ENCODE results near the gene PPP2R5C.

Gene PPP2R5C

DNA sequence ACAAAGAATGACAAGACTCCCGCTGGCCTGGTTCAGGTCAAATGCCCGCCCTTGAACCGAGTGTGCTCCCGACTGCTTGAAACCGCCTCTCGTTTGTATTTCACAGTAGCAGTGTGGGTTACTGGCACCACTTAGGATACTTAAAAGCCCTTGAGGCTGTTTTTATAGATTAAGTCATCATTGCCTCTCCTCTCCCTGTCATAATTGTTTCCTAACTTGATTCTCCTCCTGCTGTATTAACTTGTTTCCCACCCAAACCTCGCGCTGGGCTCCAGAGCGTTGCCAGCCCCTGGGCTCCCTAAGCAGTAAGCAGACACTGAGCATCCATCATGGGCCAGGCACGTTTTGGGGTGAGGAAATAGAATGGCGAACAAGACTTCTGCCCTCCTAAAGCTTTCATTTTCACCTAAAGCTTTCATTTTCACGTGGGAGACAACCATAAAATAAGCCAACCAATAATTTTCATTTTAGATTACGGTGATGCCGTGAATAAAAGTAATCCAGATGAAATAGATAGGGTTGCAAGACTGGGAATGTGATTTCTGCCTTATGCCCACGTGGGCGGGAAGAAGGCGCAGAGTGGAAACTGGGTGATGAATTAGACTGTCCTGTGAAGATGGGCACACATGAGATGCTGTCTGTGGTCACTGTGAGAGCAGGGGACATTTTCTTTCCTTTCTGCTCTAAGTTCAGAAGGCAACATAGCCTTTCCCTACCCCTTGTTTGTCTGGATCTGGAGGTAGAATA, 97.5 kb downstream of the PPP2R5C start:
- no peaks in the 10 kb centered on the region for H3K27me3 ChIP-seq (ENCODE audit: control insufficient read depth, insufficient read depth, low read length)
- no peak overlapping the region for H3K9ac ChIP-seq (ENCODE audit: low read length)
- no peaks in the 10 kb centered on the region for H3K36me3 ChIP-seq (ENCODE audit: control insufficient read depth, insufficient read depth, low read length)
- peaks cover 4% of the 10 kb centered on the region for H3K4me1 ChIP-seq (ENCODE audit: control insufficient read depth, insufficient read depth, low read length)
- H3K4me3 ChIP-seq (ENCODE audit: low read length) = no peak overlapping the region
- H3K9me3 ChIP-seq (ENCODE audit: control insufficient read depth, low read length) = no peaks in the 10 kb centered on the region

GRCh38 chr14:101859538-101859902, 98.0 kb downstream of the PPP2R5C start:
- Histone ChIP-seq H3K4me1 (ENCODE audit: control insufficient read depth, insufficient read depth, low read length) (peaks cover 4% of the 10 kb centered on the region), H3K9ac (ENCODE audit: low read length) (no peak overlapping the region), H3K9me3 (ENCODE audit: control insufficient read depth, low read length) (no peaks in the 10 kb centered on the region), H3K36me3 (ENCODE audit: control insufficient read depth, insufficient read depth, low read length) (no peaks in the 10 kb centered on the region), H3K27me3 (ENCODE audit: control insufficient read depth, insufficient read depth, low read length) (no peaks in the 10 kb centered on the region), H3K4me3 (ENCODE audit: low read length) (no peak overlapping the region)

DNA sequence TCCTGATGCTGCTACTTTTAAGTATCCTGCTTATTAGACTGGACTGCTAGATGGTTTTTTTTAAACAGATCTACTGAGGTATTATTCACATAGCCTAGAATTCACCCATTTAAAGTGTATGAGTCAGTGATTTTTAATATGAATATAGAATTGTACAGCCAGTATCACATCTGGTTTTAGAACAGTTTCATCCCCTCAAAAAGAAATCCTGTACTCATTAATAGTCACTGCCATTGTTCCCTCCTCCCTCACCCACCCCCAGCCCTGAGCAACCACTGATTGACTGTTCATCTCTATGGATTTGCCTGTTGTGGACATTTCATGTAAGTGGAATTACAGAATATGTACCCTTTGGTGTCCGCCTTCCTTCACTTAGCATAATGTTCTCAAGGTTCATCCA, 98.4 kb downstream of the PPP2R5C start:
- Histone ChIP-seq H3K9ac (ENCODE audit: low read length) (no peak overlapping the region), H3K36me3 (ENCODE audit: control insufficient read depth, insufficient read depth, low read length) (no peaks in the 10 kb centered on the region), H3K27me3 (ENCODE audit: control insufficient read depth, insufficient read depth, low read length) (no peaks in the 10 kb centered on the region), H3K4me1 (ENCODE audit: control insufficient read depth, insufficient read depth, low read length) (peaks cover 4% of the 10 kb centered on the region), H3K4me3 (ENCODE audit: low read length) (no peak overlapping the region), H3K9me3 (ENCODE audit: control insufficient read depth, low read length) (no peaks in the 10 kb centered on the region)

DNA sequence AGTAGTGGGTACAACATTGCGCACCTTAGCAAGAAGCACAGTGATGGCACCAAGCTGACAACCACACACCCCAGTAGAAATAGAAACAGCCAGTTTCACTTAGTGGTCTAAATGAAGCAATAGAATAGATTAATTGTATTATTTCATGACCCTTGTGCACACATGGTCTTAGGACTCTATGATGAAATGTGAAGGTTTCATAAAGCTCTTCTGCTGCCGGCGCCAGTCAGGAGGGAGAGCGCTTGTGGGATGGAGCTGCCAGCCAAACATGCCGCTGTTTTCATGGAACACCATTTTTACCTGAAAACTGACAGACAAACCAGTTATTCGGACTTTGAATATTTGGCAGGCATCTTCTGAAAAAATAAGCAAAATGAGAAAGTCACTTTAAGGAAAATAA, 100.0 kb downstream of the PPP2R5C start:
- no peaks in the 10 kb centered on the region for H3K36me3 ChIP-seq (ENCODE audit: control insufficient read depth, insufficient read depth, low read length)
- no peaks in the 10 kb centered on the region for H3K4me1 ChIP-seq (ENCODE audit: control insufficient read depth, insufficient read depth, low read length)
- no peak overlapping the region for H3K9ac ChIP-seq (ENCODE audit: low read length)
- no peaks in the 10 kb centered on the region for H3K27me3 ChIP-seq (ENCODE audit: control insufficient read depth, insufficient read depth, low read length)
- no peak overlapping the region for H3K4me3 ChIP-seq (ENCODE audit: low read length)
- H3K9me3 ChIP-seq (ENCODE audit: control insufficient read depth, low read length) = no peaks in the 10 kb centered on the region

DNA sequence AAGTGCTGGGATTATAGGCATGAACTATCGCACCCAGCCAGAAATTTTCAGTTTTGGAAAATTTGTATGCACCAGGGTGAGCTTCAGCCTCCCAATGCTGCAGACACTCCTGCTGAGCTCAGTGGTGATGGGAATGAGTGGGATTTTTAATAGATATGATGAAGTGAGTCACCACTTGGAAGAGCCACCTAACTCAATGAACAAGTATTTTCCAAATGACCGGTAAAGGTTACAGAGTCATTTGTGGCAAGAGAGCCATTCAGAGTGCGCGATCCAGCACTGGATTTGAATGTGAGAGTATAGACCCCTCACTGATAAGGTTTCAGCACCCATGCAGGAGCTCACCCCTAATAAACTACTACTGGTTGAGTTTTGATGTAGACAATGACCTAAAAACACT, 100.7 kb downstream of the PPP2R5C start:
- Histone ChIP-seq H3K36me3 (ENCODE audit: control insufficient read depth, insufficient read depth, low read length) (no peaks in the 10 kb centered on the region), H3K27me3 (ENCODE audit: control insufficient read depth, insufficient read depth, low read length) (no peaks in the 10 kb centered on the region), H3K9me3 (ENCODE audit: control insufficient read depth, low read length) (no peaks in the 10 kb centered on the region), H3K9ac (ENCODE audit: low read length) (no peak overlapping the region), H3K4me1 (ENCODE audit: control insufficient read depth, insufficient read depth, low read length) (no peaks in the 10 kb centered on the region), H3K4me3 (ENCODE audit: low read length) (no peak overlapping the region)

DNA sequence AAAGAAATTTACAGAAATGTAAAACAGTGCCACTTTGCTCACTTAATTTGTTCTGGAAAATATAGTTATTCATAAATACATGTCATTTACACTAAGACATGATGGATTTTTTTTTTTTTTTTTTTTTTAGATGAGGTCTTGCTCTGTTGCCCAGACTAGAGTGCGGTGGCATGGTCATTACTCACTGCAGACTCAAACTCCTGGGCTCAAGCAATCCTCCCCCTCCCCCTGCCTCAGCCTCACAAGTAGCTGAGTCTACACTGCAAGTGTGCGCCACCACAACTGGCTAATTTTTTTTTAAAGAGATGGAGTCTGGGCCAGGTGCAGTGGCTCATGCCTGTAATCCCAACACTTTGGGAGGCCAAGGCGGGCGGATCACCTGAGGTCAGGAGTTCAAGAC, 101.2 kb downstream of the PPP2R5C start:
- no peak overlapping the region for H3K4me3 ChIP-seq (ENCODE audit: low read length)
- H3K36me3 ChIP-seq (ENCODE audit: control insufficient read depth, insufficient read depth, low read length) = no peaks in the 10 kb centered on the region
- H3K27me3 ChIP-seq (ENCODE audit: control insufficient read depth, insufficient read depth, low read length) = no peaks in the 10 kb centered on the region
- H3K4me1 ChIP-seq (ENCODE audit: control insufficient read depth, insufficient read depth, low read length) = no peaks in the 10 kb centered on the region
- H3K9me3 ChIP-seq (ENCODE audit: control insufficient read depth, low read length) = no peaks in the 10 kb centered on the region
- no peak overlapping the region for H3K9ac ChIP-seq (ENCODE audit: low read length)

- no peak overlapping the region for H3K9ac ChIP-seq (ENCODE audit: low read length)
- H3K27me3 ChIP-seq (ENCODE audit: control insufficient read depth, insufficient read depth, low read length) = no peaks in the 10 kb centered on the region
- H3K9me3 ChIP-seq (ENCODE audit: control insufficient read depth, low read length) = no peaks in the 10 kb centered on the region
- no peaks in the 10 kb centered on the region for H3K36me3 ChIP-seq (ENCODE audit: control insufficient read depth, insufficient read depth, low read length)
- no peaks in the 10 kb centered on the region for H3K4me1 ChIP-seq (ENCODE audit: control insufficient read depth, insufficient read depth, low read length)
- no peak overlapping the region for H3K4me3 ChIP-seq (ENCODE audit: low read length)
These were observed 103.8 kb downstream of the PPP2R5C start for GRCh38 chr14:101865288-101865687.

GRCh38 chr14:101867854-101868253, 106.3 kb downstream of the PPP2R5C start:
- Histone ChIP-seq H3K27me3 (ENCODE audit: control insufficient read depth, insufficient read depth, low read length) (no peaks in the 10 kb centered on the region), H3K9me3 (ENCODE audit: control insufficient read depth, low read length) (no peaks in the 10 kb centered on the region), H3K9ac (ENCODE audit: low read length) (no peak overlapping the region), H3K4me1 (ENCODE audit: control insufficient read depth, insufficient read depth, low read length) (no peaks in the 10 kb centered on the region), H3K36me3 (ENCODE audit: control insufficient read depth, insufficient read depth, low read length) (no peaks in the 10 kb centered on the region), H3K4me3 (ENCODE audit: low read length) (no peak overlapping the region)

- H3K9me3 ChIP-seq (ENCODE audit: control insufficient read depth, low read length) = no peaks in the 10 kb centered on the region
- H3K4me1 ChIP-seq (ENCODE audit: control insufficient read depth, insufficient read depth, low read length) = no peaks in the 10 kb centered on the region
- no peaks in the 10 kb centered on the region for H3K36me3 ChIP-seq (ENCODE audit: control insufficient read depth, insufficient read depth, low read length)
- no peak overlapping the region for H3K4me3 ChIP-seq (ENCODE audit: low read length)
- H3K27me3 ChIP-seq (ENCODE audit: control insufficient read depth, insufficient read depth, low read length) = no peaks in the 10 kb centered on the region
- no peak overlapping the region for H3K9ac ChIP-seq (ENCODE audit: low read length)
These were observed 107.7 kb downstream of the PPP2R5C start for GRCh38 chr14:101869217-101869616.

GRCh38 chr14:101870273-101870939, 108.9 kb downstream of the PPP2R5C start:
- H3K27me3 ChIP-seq (ENCODE audit: control insufficient read depth, insufficient read depth, low read length) = no peaks in the 10 kb centered on the region
- no peak overlapping the region for H3K9ac ChIP-seq (ENCODE audit: low read length)
- H3K4me3 ChIP-seq (ENCODE audit: low read length) = no peak overlapping the region
- no peaks in the 10 kb centered on the region for H3K36me3 ChIP-seq (ENCODE audit: control insufficient read depth, insufficient read depth, low read length)
- no peaks in the 10 kb centered on the region for H3K9me3 ChIP-seq (ENCODE audit: control insufficient read depth, low read length)
- H3K4me1 ChIP-seq (ENCODE audit: control insufficient read depth, insufficient read depth, low read length) = no peaks in the 10 kb centered on the region

DNA sequence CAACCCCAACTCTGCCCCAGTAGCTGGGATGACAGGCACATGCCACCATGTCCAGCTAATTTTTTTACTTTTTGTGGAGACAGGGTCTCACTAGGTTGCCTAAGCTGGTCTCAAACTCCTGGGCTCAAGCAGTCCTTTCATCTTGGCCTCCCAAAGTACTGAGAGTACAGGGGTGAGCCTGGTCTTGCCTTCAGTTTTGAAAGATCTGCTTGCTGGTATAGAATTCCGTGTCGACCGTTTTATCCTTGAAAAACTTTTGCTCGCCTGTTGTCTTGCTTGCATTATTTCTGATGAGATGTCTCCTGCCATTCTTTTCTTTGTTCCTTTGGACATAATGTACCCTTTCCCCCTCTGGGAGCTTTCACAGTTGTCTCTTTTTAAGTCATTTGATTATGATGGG, 110.8 kb downstream of the PPP2R5C start:
- no peaks in the 10 kb centered on the region for H3K4me1 ChIP-seq (ENCODE audit: control insufficient read depth, insufficient read depth, low read length)
- no peaks in the 10 kb centered on the region for H3K36me3 ChIP-seq (ENCODE audit: control insufficient read depth, insufficient read depth, low read length)
- H3K4me3 ChIP-seq (ENCODE audit: low read length) = no peak overlapping the region
- H3K9ac ChIP-seq (ENCODE audit: low read length) = no peak overlapping the region
- no peaks in the 10 kb centered on the region for H3K27me3 ChIP-seq (ENCODE audit: control insufficient read depth, insufficient read depth, low read length)
- no peaks in the 10 kb centered on the region for H3K9me3 ChIP-seq (ENCODE audit: control insufficient read depth, low read length)

GRCh38 chr14:101873076-101873825, 111.7 kb downstream of the PPP2R5C start:
- no peaks in the 10 kb centered on the region for H3K4me1 ChIP-seq (ENCODE audit: control insufficient read depth, insufficient read depth, low read length)
- H3K27me3 ChIP-seq (ENCODE audit: control insufficient read depth, insufficient read depth, low read length) = no peaks in the 10 kb centered on the region
- no peaks in the 10 kb centered on the region for H3K9me3 ChIP-seq (ENCODE audit: control insufficient read depth, low read length)
- no peak overlapping the region for H3K4me3 ChIP-seq (ENCODE audit: low read length)
- H3K36me3 ChIP-seq (ENCODE audit: control insufficient read depth, insufficient read depth, low read length) = no peaks in the 10 kb centered on the region
- no peak overlapping the region for H3K9ac ChIP-seq (ENCODE audit: low read length)

Measured in mucosa of stomach (tissue), 1 donor.